Lower leg skin (tissue), 3 donors: ENCODE measurements around the gene GPC6.

Experiments
- POLR2A ChIP-seq, 2 donors: fragments of 450-650 bp; IDR thresholded peaks; one replicate each; pipeline ENCODE4 v1.6.1; 2016 to 2017; ENCODE audit warnings: antibody characterized with exemption in 2 of 2, mild to moderate bottlenecking in 1 of 2, moderate library complexity in 1 of 2
- TF ChIP-seq, protein P1 (sequence below), 3 donors: fragments of 450-650 bp; IDR thresholded peaks; one replicate each; pipeline ENCODE4 v1.5.1; 2016; ENCODE audit warnings: antibody characterized with exemption in 3 of 3, mild to moderate bottlenecking in 3 of 3, moderate library complexity in 2 of 3

DNA sequence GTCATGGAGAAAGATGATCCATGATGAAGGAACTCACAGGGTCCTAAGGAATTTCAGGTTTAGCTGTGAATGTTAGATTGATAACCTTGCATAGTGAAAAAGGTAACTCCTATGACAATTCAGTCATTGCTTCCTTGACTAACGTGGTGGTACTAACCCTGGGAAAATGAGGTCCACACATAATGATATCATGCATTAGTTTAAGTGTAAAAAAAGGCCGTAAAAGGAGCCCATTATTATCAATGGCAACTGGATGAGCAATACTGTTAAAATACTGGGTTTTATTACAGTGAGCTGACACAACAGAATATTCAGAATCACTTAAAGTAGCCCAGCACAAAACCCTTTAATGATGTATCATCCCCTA, 737.5 kb downstream of the GPC6 start:
- TF ChIP-seq, protein P1, sequence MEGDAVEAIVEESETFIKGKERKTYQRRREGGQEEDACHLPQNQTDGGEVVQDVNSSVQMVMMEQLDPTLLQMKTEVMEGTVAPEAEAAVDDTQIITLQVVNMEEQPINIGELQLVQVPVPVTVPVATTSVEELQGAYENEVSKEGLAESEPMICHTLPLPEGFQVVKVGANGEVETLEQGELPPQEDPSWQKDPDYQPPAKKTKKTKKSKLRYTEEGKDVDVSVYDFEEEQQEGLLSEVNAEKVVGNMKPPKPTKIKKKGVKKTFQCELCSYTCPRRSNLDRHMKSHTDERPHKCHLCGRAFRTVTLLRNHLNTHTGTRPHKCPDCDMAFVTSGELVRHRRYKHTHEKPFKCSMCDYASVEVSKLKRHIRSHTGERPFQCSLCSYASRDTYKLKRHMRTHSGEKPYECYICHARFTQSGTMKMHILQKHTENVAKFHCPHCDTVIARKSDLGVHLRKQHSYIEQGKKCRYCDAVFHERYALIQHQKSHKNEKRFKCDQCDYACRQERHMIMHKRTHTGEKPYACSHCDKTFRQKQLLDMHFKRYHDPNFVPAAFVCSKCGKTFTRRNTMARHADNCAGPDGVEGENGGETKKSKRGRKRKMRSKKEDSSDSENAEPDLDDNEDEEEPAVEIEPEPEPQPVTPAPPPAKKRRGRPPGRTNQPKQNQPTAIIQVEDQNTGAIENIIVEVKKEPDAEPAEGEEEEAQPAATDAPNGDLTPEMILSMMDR (IDR thresholded peaks at IDR 0.05), result no peak
- no peak for TF ChIP-seq POLR2A (IDR thresholded peaks at IDR 0.05)
